ENCODE measurements around the gene MINDY3. TPM values are rescaled to one million over a fixed set of nuclear protein-coding genes. Genes with fewer than 3 reads are reported as not detected.

Gene MINDY3
- total RNA-seq, 2 donors from 2014 or later: 29.6 to 32.2 TPM

DNA sequence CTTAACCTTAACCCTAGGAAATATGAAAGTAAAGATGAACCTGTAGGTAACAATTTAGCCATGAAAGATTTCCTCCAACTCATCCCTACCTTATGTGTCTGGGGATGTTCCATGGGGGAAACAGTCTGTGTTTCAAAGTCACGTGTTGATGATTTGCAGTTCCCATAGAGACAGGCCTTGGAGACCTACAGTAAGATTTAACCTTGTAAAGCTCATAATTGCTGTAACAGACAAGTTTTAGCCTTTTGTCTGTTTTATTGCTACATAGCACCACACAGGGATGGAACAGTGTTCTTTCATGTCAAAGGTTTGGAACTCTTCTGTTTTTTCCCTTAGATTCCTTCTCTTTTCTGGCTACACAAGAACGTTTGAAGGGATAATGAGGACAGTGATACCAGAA lies 105.4 kb downstream of the MINDY3 start:
- DNase-seq (ENCODE audit: low spot score) (no peak), ATAC-seq (ENCODE audit: insufficient number of reproducible peaks, low FRiP score, low read depth) (no peak)
- TF ChIP-seq, protein P1, sequence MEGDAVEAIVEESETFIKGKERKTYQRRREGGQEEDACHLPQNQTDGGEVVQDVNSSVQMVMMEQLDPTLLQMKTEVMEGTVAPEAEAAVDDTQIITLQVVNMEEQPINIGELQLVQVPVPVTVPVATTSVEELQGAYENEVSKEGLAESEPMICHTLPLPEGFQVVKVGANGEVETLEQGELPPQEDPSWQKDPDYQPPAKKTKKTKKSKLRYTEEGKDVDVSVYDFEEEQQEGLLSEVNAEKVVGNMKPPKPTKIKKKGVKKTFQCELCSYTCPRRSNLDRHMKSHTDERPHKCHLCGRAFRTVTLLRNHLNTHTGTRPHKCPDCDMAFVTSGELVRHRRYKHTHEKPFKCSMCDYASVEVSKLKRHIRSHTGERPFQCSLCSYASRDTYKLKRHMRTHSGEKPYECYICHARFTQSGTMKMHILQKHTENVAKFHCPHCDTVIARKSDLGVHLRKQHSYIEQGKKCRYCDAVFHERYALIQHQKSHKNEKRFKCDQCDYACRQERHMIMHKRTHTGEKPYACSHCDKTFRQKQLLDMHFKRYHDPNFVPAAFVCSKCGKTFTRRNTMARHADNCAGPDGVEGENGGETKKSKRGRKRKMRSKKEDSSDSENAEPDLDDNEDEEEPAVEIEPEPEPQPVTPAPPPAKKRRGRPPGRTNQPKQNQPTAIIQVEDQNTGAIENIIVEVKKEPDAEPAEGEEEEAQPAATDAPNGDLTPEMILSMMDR (IDR thresholded peaks at IDR 0.05): no peak
- Histone ChIP-seq H3K4me3 (no peak overlapping the region), H3K4me1 (ENCODE audit: control insufficient read depth in 1 of 2, low read depth in 2 of 2) (no peaks in the 10 kb centered on the region), H3K27ac (no peak overlapping the region), H3K27me3 (replicated peaks; ENCODE audit: insufficient read depth) (no peaks in the 10 kb centered on the region), H3K9me3 (no peaks in the 10 kb centered on the region), H3K36me3 (no peaks in the 10 kb centered on the region)

DNA sequence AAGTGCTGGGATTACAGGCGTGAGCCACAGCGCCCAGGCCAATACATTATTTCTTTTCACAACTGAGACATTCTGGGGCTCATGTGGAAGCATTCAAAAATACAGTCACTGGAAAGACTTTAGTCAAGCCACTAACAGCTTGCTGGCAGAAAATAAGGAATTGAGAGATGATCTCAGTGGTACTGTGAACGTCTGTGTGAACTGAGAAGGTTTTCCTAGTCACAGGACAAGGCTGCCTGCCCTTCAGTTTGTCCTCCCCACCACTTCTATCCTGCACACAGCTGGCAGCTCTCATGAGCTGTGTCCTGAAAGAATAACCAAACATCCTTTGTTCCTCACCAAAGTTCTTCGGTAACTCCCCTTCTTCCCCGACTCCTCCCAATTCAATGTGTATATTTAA lies 109.3 kb downstream of the MINDY3 start:
- Histone ChIP-seq H3K4me1 (ENCODE audit: control insufficient read depth in 1 of 2, low read depth in 2 of 2) (peaks cover 3 to 5% of the 10 kb centered on the region in 2 donors), H3K9me3 (no peaks in the 10 kb centered on the region), H3K27me3 (replicated peaks; ENCODE audit: insufficient read depth) (no peaks in the 10 kb centered on the region), H3K27ac (no peak overlapping the region), H3K4me3 (no peak overlapping the region), H3K36me3 (no peaks in the 10 kb centered on the region)
- ATAC-seq (ENCODE audit: insufficient number of reproducible peaks, low FRiP score, low read depth) (no peak), DNase-seq (ENCODE audit: low spot score) (no peak)
- TF ChIP-seq, protein P1 (IDR thresholded peaks at IDR 0.05): no peak

DNA sequence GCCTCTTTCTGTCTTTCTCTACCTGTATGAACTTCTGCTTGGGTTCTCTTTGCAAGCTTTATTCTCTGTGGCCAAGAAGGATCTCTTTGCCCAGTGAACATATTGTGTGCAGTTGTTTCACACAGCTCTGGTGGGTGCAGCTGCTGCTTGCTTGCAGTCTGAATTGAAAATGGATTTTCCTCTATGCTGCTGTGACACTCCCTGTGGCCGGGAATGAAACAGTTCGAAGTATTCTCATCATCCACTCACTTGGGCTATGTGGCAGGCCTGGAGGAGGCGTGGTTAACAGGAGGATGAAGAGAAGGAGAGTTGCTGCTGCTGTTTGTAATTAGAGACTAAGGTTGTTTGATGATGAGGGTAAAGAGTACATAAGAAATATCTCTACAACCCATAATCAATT lies 112.2 kb downstream of the MINDY3 start:
- TF ChIP-seq, protein P1 (IDR thresholded peaks at IDR 0.05): no peak
- no peak overlapping the region for H3K4me3 ChIP-seq
- peaks cover 5 to 11% of the 10 kb centered on the region in 2 donors for H3K4me1 ChIP-seq (ENCODE audit: control insufficient read depth in 1 of 2, low read depth in 2 of 2)
- no peaks in the 10 kb centered on the region for H3K36me3 ChIP-seq
- ATAC-seq (ENCODE audit: insufficient number of reproducible peaks, low FRiP score, low read depth) (no peak), DNase-seq (ENCODE audit: low spot score) (no peak)
- H3K9me3 ChIP-seq: no peaks in the 10 kb centered on the region
- no peaks in the 10 kb centered on the region for H3K27me3 ChIP-seq (replicated peaks; ENCODE audit: insufficient read depth)
- H3K27ac ChIP-seq: no peak overlapping the region

DNA sequence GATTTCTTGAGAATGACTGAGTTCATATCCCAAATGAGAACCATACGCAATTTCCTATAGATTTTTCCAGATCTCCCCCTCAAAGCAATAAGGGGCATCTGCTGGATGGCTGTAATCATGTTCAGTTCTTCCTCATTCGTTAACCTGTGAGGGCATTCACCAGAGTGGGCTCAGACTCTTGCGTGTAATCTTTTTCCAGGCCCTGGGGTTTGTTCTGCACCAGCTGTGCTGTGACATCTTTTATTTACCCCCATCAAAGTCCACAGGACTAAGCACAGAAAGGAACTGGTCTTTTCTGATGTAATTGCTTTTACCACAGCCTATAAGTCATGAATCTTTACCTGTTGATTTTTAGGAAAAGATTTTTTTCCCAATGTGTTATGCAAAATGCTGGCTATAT lies 112.7 kb downstream of the MINDY3 start:
- DNase-seq (ENCODE audit: low spot score) (no peak), ATAC-seq (ENCODE audit: insufficient number of reproducible peaks, low FRiP score, low read depth) (no peak)
- H3K4me3 ChIP-seq: no peak overlapping the region
- H3K4me1 ChIP-seq (ENCODE audit: control insufficient read depth in 1 of 2, low read depth in 2 of 2): peaks cover 5 to 11% of the 10 kb centered on the region in 2 donors
- no peaks in the 10 kb centered on the region for H3K27me3 ChIP-seq (replicated peaks; ENCODE audit: insufficient read depth)
- no peaks in the 10 kb centered on the region for H3K36me3 ChIP-seq
- no peaks in the 10 kb centered on the region for H3K9me3 ChIP-seq
- H3K27ac ChIP-seq: no peak overlapping the region
- TF ChIP-seq, protein P1 (IDR thresholded peaks at IDR 0.05): no peak

DNA sequence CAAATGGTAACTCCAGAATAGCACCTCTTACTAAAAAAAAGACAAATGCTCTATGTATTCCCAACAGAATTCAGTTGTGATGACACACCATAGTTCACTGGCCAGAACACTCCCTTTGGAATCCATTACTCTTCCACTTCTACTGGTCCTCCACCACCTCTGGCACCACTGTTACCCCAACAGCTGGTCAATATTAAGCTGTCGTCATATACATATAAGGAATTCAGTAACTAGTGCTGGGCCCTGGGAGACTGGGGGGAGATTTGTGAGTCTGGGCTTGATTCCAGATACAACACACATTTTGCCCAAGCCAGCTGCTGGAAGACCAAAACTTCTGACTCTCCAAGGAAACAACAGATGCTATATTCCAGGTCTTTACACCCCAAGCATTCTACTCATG lies 114.6 kb downstream of the MINDY3 start:
- H3K36me3 ChIP-seq: no peaks in the 10 kb centered on the region
- no peaks in the 10 kb centered on the region for H3K27me3 ChIP-seq (replicated peaks; ENCODE audit: insufficient read depth)
- peak; percentile 53 for ATAC-seq (ENCODE audit: insufficient number of reproducible peaks, low FRiP score, low read depth)

More for the DNA sequence above, 114.6 kb downstream of the MINDY3 start:
- DNase-seq (ENCODE audit: low spot score): no peak
- Histone ChIP-seq H3K9me3 (no peaks in the 10 kb centered on the region), H3K27ac (no peak overlapping the region), H3K4me3 (no peak overlapping the region), H3K4me1 (ENCODE audit: control insufficient read depth in 1 of 2, low read depth in 2 of 2) (peaks cover 5 to 11% of the 10 kb centered on the region in 2 donors)
- TF ChIP-seq, protein P1 (IDR thresholded peaks at IDR 0.05): no peak

All from thoracic aorta (tissue), 2 donors.